Cardiac muscle cell (in vitro differentiated cells and primary cell): ENCODE data around the gene S1PR2. TPM values are rescaled to one million over a fixed set of nuclear protein-coding genes. Genes with fewer than 3 reads are reported as not detected.

Experiments used
- DNase-seq, 2 donors: peaks; one replicate each; pipeline versions ENCODE4 v3.0.0 to v3.0.0-alpha.2; 2010 to 2017; ENCODE audit warnings: low read depth in 1 of 2, low spot score in 1 of 2
- H3K27ac ChIP-seq: fragments of 200-600 bp; sonication (generic); 2 replicates; pipeline ENCODE4 v1.5.1; 2016
- H3K27me3 ChIP-seq: fragments of 200-600 bp; sonication (generic); 2 replicates; pipeline ENCODE4 v1.6.0; 2016; ENCODE audit warnings: control low read depth
- H3K36me3 ChIP-seq: fragments of 200-600 bp; sonication (generic); 2 replicates; pipeline ENCODE4 v1.5.1; 2016; ENCODE audit warnings: control low read depth
- H3K4me1 ChIP-seq: fragments of 200-600 bp; sonication (generic); 2 replicates; pipeline ENCODE4 v1.8.1; 2017; ENCODE audit warnings: low read depth, mild to moderate bottlenecking, mixed run types
- H3K4me3 ChIP-seq: fragments of 200-600 bp; sonication (generic); 2 replicates; pipeline ENCODE4 v1.5.1; 2016; ENCODE audit warnings: mild to moderate bottlenecking
- H3K9me3 ChIP-seq: fragments of 200-600 bp; sonication (generic); 2 replicates; pipeline ENCODE4 v1.5.1; 2017; ENCODE audit warnings: low read depth, mild to moderate bottlenecking, control low read depth
- CTCF ChIP-seq: IDR thresholded peaks from 2 replicates; pipeline ENCODE4 v1.5.1; 2012; ENCODE audit warnings: low read depth, mild to moderate bottlenecking, low read length
- polyA plus RNA-seq: library from polyadenylated mRNA; unstranded; fragments of >200 nt; fragmentation: Nextera tagmentation; extraction: Ambion mirVana; gene quantifications from 2 replicates; pipeline ENCODE4 v1.2.1, GENCODE V29; 2016
- total RNA-seq: library from RNA; depleted of rRNA; stranded (reverse); fragments of >200 nt; gene quantifications from 2 replicates; pipeline ENCODE4 v1.2.3, GENCODE V29; 2016

S1PR2 gene
- total and polyA plus RNA-seq, 2 experiments from 2014 or later, result 1.8 to 5.7 TPM

- no peaks in the 10 kb centered on the region for H3K9me3 ChIP-seq
- peaks cover 25% of the 10 kb centered on the region for H3K36me3 ChIP-seq
- no peak overlapping the region for H3K27ac ChIP-seq
- DNase-seq, result no peak
- TF ChIP-seq CTCF, result no peak
- H3K27me3 ChIP-seq, result no peaks in the 10 kb centered on the region
- H3K4me1 ChIP-seq, result peaks cover 3% of the 10 kb centered on the region
- no peak overlapping the region for H3K4me3 ChIP-seq
Observed at GRCh38 chr19:10256970-10257615, 26.0 kb upstream of the S1PR2 start.

- no peak for DNase-seq
- Histone ChIP-seq H3K9me3 (no peaks in the 10 kb centered on the region), H3K36me3 (peaks cover 25% of the 10 kb centered on the region), H3K27me3 (no peaks in the 10 kb centered on the region), H3K4me1 (peaks cover 3% of the 10 kb centered on the region), H3K4me3 (no peak overlapping the region), H3K27ac (no peak overlapping the region)
- TF ChIP-seq CTCF, result no peak
Observed at GRCh38 chr19:10256551-10256950, 25.4 kb upstream of the S1PR2 start.

- H3K4me3 ChIP-seq, result no peak overlapping the region
- H3K36me3 ChIP-seq, result peaks cover 25% of the 10 kb centered on the region
- H3K27me3 ChIP-seq, result no peaks in the 10 kb centered on the region
- H3K27ac ChIP-seq, result no peak overlapping the region
- no peak for DNase-seq
- TF ChIP-seq CTCF, result no peak
- no peaks in the 10 kb centered on the region for H3K9me3 ChIP-seq
- H3K4me1 ChIP-seq, result peaks cover 3% of the 10 kb centered on the region
Observed at GRCh38 chr19:10255358-10255757, 24.2 kb upstream of the S1PR2 start.

- Histone ChIP-seq H3K9me3 (no peaks in the 10 kb centered on the region), H3K4me3 (no peak overlapping the region), H3K36me3 (peaks cover 25% of the 10 kb centered on the region), H3K27me3 (no peaks in the 10 kb centered on the region), H3K27ac (no peak overlapping the region), H3K4me1 (peaks cover 3% of the 10 kb centered on the region)
- no peak for DNase-seq
- TF ChIP-seq CTCF, result no peak
Observed at GRCh38 chr19:10254244-10254643, 23.1 kb upstream of the S1PR2 start.

GRCh38 chr19:10252707-10253106, 21.6 kb upstream of the S1PR2 start:
- peaks cover 18% of the 10 kb centered on the region for H3K36me3 ChIP-seq
- H3K27me3 ChIP-seq, result no peaks in the 10 kb centered on the region
- DNase-seq, result no peak
- peaks cover 3% of the 10 kb centered on the region for H3K4me1 ChIP-seq
- peak overlapping the region; percentile 63 for H3K4me3 ChIP-seq
- H3K9me3 ChIP-seq, result no peaks in the 10 kb centered on the region
- no peak overlapping the region for H3K27ac ChIP-seq
- no peak for TF ChIP-seq CTCF
